GM21717 (cell line): ENCODE results near the gene MAGI2.

Source experiments
- ATAC-seq: cut with Tn5 transposase; IDR thresholded peaks from one replicate; pipeline ENCODE4 v1.9.1; 2021; ENCODE audit warnings: mild to moderate bottlenecking, moderate library complexity; ENCODE audit not compliant: unreplicated experiment

Gene MAGI2

GRCh38 chr7:77989981-77990566, 1463.4 kb downstream of the MAGI2 start:
- ATAC-seq, result no peak

DNA sequence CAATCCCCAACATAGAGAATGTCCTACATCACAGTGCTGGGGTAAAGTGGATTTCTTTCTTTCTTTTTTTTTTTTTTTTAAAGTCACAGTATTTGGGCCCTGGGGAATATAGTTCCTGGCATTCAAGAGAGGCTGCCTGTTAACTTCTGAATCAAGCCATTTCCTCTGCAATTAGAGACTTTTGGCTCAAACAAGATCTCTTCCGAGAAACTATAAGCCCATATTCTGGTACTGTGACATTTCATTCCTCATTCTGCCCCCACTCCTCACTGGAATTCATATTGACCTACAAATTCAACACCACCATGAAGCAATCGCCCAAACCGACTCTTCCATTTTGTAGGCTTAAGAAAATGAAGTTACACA, 1467.5 kb downstream of the MAGI2 start:
- no peak for ATAC-seq

- ATAC-seq, result no peak
These were observed 1468.1 kb downstream of the MAGI2 start for GRCh38 chr7:77985232-77985973.

DNA sequence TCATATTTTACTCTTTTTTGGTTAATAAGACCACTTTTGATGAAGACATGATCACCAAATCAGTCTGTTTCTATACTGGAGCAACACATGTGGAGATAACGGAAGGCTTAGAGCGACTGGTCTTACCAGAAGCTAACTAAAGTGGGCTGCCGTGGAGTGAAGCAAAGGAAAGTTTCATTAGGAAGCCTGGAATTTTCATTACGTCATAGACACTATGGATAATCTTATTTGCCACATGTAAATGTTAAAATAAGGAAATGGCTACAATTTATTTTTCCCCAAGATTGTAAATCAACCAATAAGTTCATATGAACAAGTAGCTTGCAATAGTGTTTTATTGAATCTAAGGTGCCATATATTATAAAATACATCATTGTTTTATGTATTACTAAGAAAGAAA, 1469.5 kb downstream of the MAGI2 start:
- no peak for ATAC-seq

- no peak for ATAC-seq
These were observed 1470.4 kb downstream of the MAGI2 start for GRCh38 chr7:77982926-77983550.

DNA sequence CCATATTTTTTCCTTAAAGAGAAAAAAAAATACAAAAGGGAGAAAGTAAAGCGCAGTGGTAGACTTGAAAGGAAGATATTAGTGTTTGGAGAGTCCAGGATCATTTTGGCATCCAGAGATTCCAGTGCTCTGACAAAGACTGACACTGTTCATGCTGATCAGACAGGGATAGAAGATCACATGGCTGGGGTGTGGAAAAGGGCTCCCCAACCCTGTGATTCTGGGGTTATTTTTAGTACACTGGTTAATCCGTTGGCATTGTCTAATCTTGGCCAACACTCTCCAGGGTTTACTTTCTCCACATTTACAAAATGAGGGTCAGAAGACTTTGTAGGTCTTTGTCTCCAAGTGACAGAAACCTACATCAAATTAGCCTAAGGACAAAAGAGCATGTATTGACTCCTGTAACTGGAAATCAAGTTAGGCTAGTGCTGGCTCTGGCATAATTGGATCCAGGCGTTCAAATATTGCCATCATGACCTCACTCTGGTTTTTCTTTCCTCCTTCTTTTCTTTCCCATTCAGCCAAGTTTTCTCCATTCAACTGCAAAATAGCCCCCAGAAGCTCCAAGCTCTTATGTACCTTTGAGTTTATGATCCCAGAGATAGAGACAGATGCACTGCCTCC, 1473.3 kb downstream of the MAGI2 start:
- no peak for ATAC-seq

DNA sequence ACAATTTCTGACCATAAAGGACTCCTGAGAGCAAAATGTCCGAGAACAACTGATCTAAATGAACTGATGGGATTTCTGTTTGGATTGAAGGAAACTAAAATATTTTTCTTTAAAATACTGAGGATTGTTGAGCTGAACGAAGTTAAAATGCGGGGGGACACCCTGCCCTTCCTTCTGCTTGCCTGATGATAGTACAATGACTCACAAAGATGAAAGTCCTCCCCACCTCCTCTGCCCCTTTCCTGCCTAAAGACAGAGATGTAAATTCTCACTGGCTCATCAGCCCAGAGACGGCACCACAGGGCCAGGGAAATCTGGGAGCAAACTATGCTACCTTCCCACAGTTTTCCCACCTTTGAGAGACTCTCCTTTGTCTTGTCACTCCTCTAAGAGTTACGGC, 1474.2 kb downstream of the MAGI2 start:
- no peak for ATAC-seq

DNA sequence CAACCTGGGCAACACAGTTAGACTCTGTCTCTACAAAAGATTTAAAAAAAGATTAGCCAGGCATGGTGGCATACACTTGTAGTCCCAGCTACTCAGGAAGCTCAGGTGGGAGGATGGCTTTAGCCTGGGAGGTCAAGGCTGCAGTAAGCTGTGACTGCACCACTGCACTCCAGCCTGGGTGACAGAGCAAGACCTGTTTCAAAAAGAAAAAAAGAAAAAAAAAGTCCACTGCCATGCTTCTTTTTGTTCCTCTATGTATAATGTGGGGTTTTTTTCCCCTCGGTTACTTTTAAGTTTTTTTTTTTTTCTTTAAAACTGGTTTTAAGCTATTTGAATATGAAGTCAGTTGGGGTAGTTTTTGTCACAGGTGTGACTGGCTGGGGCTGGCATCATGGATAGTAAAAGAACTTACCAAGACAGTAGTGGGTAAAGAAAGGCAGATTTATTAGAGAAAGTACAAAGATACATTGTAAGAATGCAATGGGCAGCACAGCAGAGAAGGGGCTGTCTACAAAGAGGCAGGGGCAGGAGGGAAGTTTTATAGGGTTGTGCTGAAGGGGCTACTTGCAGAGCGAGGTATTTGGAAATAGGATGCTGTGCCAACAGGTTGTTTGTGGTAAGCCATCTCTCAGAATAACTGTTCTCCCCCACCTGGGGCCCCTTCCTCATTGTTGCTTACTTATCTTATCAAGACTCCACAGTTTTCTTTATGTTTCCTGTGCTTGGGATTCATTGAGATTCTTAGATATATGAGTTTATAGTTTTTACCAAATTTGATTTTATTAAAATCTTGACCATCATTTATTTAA, 1477.6 kb downstream of the MAGI2 start:
- ATAC-seq, result no peak

DNA sequence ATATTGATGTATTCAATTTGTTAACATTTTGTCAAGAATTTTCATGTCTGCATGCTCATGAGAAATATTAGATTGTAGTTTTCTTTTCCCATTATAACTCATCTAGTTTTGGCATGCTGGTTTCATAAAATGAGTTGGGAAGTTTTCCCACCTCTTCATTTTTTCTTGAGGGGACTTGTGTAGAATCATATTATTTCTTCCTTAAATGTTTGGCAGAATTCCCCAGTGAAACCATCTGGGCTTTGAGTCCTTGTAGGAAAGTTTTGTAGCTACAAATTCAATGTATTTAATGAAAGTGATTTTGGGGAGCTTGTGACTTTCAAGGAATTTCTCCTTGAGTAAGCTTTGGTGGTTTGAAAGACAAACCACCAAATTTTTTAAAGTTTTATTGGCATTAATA, 1481.7 kb downstream of the MAGI2 start:
- no peak for ATAC-seq

- no peak for ATAC-seq
These were observed 1486.0 kb downstream of the MAGI2 start for GRCh38 chr7:77967429-77967828.
